Skeletal muscle tissue (tissue), 4 donors: ENCODE data around the gene CYFIP1. TPM values are rescaled to one million over a fixed set of nuclear protein-coding genes. Genes with fewer than 3 reads are reported as not detected.
"Not testable (repeated sequence)": the region's sequence is repeated elsewhere in the genome, so short reads cannot be mapped to it uniquely, and the experiment has no call there.

ENCODE experiments used
- H3K27ac ChIP-seq: one replicate; pipeline ENCODE4 v1.7.0; 2013; ENCODE audit warnings: mild to moderate bottlenecking, low read depth, low read length, inconsistent platforms
- H3K27me3 ChIP-seq, 3 donors: one replicate each; pipeline ENCODE4 v1.7.0; 2013; ENCODE audit warnings: low read length in 3 of 3; ENCODE audit not compliant: control insufficient read depth in 3 of 3, insufficient read depth in 3 of 3
- H3K36me3 ChIP-seq, 3 donors: one replicate each; pipeline ENCODE4 v1.7.0; 2013; ENCODE audit warnings: low read length in 3 of 3; ENCODE audit not compliant: control insufficient read depth in 3 of 3, insufficient read depth in 3 of 3
- H3K4me1 ChIP-seq, 3 donors: one replicate each; pipeline ENCODE4 v1.7.0; 2013; ENCODE audit warnings: low read length in 3 of 3, mild to moderate bottlenecking in 3 of 3; ENCODE audit not compliant: control insufficient read depth in 3 of 3, insufficient read depth in 3 of 3
- H3K4me3 ChIP-seq, 3 donors: one replicate each; pipeline ENCODE4 v1.7.0; 2013; ENCODE audit warnings: low read length in 3 of 3
- H3K9ac ChIP-seq, 3 donors: one replicate each; pipeline ENCODE4 v1.7.0; 2013; ENCODE audit warnings: low read length in 3 of 3, mild to moderate bottlenecking in 3 of 3, moderate library complexity in 2 of 3, low read depth in 1 of 3
- H3K9me3 ChIP-seq, 3 donors: one replicate each; pipeline ENCODE4 v1.7.0; 2013; ENCODE audit warnings: low read length in 3 of 3; ENCODE audit not compliant: control insufficient read depth in 3 of 3
- total RNA-seq: library from RNA; depleted of rRNA; stranded (reverse); fragments of >200 nt; gene quantifications from one replicate; pipeline ENCODE4 v1.2.3, GENCODE V29; 2014
- donor health status: Osteomylitis.

The CYFIP1 gene
- 49.1 TPM for total RNA-seq

- Histone ChIP-seq H3K27ac (peak within 1 kb of the TSS; percentile 41), H3K36me3 (no peaks in the 10 kb centered on the region), H3K4me1 (peaks cover 9 to 14% (median 12%) of the 10 kb centered on the region in 3 donors), H3K27me3 (no peaks in the 10 kb centered on the region), H3K9ac (peak within 1 kb of the TSS; percentile 69 to 83 (median 77)), H3K4me3 (peak within 1 kb of the TSS; percentile 76 to 86 (median 84)), H3K9me3 (no peaks in the 10 kb centered on the region)
These were observed at the start of gene CYFIP1 for GRCh38 chr15:22980189-22981050. TSS of gene CYFIP1 (minus strand) at chr15:22980368. CDS start at chr15:22947285, 33,083 bp downstream.

- H3K4me3 ChIP-seq: no peak overlapping the region
- no peaks in the 10 kb centered on the region for H3K27me3 ChIP-seq
- no peaks in the 10 kb centered on the region for H3K4me1 ChIP-seq
- H3K27ac ChIP-seq: no peak overlapping the region
- no peaks in the 10 kb centered on the region for H3K9me3 ChIP-seq
- H3K9ac ChIP-seq: no peak overlapping the region
- H3K36me3 ChIP-seq: peaks cover 49 to 66% (median 64%) of the 10 kb centered on the region in 3 donors
These were observed 46.0 kb upstream of the CYFIP1 start for GRCh38 chr15:23026218-23026617.

GRCh38 chr15:23022156-23022555 is 42.0 kb upstream of the CYFIP1 start:
- Histone ChIP-seq H3K4me3 (no peak overlapping the region), H3K9ac (no peak overlapping the region), H3K27me3 (no peaks in the 10 kb centered on the region), H3K27ac (no peak overlapping the region), H3K36me3 (peaks cover 54 to 66% (median 54%) of the 10 kb centered on the region in 3 donors), H3K9me3 (no peaks in the 10 kb centered on the region), H3K4me1 (no peaks in the 10 kb centered on the region)

GRCh38 chr15:23014394-23015000 is 34.3 kb upstream of the CYFIP1 start:
- Histone ChIP-seq H3K4me1 (no peaks in the 10 kb centered on the region), H3K27ac (no peak overlapping the region), H3K9ac (no peak overlapping the region), H3K9me3 (no peaks in the 10 kb centered on the region), H3K4me3 (no peak overlapping the region), H3K27me3 (no peaks in the 10 kb centered on the region), H3K36me3 (peaks cover 41 to 61% (median 43%) of the 10 kb centered on the region in 3 donors)

- no peaks in the 10 kb centered on the region for H3K9me3 ChIP-seq
- H3K9ac ChIP-seq: no peak overlapping the region
- no peaks in the 10 kb centered on the region for H3K4me1 ChIP-seq
- H3K27ac ChIP-seq: no peak overlapping the region
- no peak overlapping the region for H3K4me3 ChIP-seq
- no peaks in the 10 kb centered on the region for H3K27me3 ChIP-seq
- peaks cover 33 to 55% (median 36%) of the 10 kb centered on the region in 3 donors for H3K36me3 ChIP-seq
These were observed 33.5 kb upstream of the CYFIP1 start for GRCh38 chr15:23013681-23014080.

GRCh38 chr15:23012616-23013015 is 32.4 kb upstream of the CYFIP1 start:
- H3K36me3 ChIP-seq: peaks cover 41 to 51% (median 42%) of the 10 kb centered on the region in 3 donors
- not testable (repeated sequence) for H3K9me3 ChIP-seq, H3K27ac ChIP-seq, H3K27me3 ChIP-seq, H3K4me1 ChIP-seq, H3K4me3 ChIP-seq, H3K9ac ChIP-seq

GRCh38 chr15:23003736-23004135 is 23.6 kb upstream of the CYFIP1 start:
- Histone ChIP-seq H3K9me3 (no peaks in the 10 kb centered on the region), H3K27ac (no peak overlapping the region), H3K4me3 (no peak overlapping the region), H3K36me3 (peaks cover 44 to 60% (median 52%) of the 10 kb centered on the region in 3 donors), H3K9ac (no peak overlapping the region), H3K4me1 (no peaks in the 10 kb centered on the region), H3K27me3 (no peaks in the 10 kb centered on the region)

- Histone ChIP-seq H3K27ac (no peak overlapping the region), H3K4me3 (no peak overlapping the region), H3K4me1 (no peaks in the 10 kb centered on the region), H3K9me3 (no peaks in the 10 kb centered on the region), H3K27me3 (no peaks in the 10 kb centered on the region), H3K36me3 (peaks cover 40 to 55% (median 49%) of the 10 kb centered on the region in 3 donors), H3K9ac (no peak overlapping the region)
These were observed 22.8 kb upstream of the CYFIP1 start for GRCh38 chr15:23002920-23003319.

- Histone ChIP-seq H3K9ac (no peak overlapping the region), H3K4me3 (no peak overlapping the region), H3K27ac (no peak overlapping the region), H3K9me3 (no peaks in the 10 kb centered on the region), H3K27me3 (no peaks in the 10 kb centered on the region), H3K4me1 (no peaks in the 10 kb centered on the region), H3K36me3 (peaks cover 12 to 16% (median 12%) of the 10 kb centered on the region in 3 donors)
These were observed 15.6 kb upstream of the CYFIP1 start for GRCh38 chr15:22995795-22996194.

GRCh38 chr15:22992024-22992326 is 11.8 kb upstream of the CYFIP1 start:
- no peak overlapping the region for H3K9ac ChIP-seq
- no peak overlapping the region for H3K27ac ChIP-seq
- H3K36me3 ChIP-seq: peaks cover 0 to 9% (median 9%) of the 10 kb centered on the region in 3 donors
- no peaks in the 10 kb centered on the region for H3K27me3 ChIP-seq
- H3K4me3 ChIP-seq: no peak overlapping the region
- no peaks in the 10 kb centered on the region for H3K9me3 ChIP-seq
- H3K4me1 ChIP-seq: peaks cover 0 to 10% (median 5%) of the 10 kb centered on the region in 3 donors
